Mammary epithelial cell (primary cell): ENCODE data around the gene NKAIN1.

Experiments
- EZH2 ChIP-seq: IDR thresholded peaks from 2 replicates; pipeline ENCODE4 v1.6.1; 2012; ENCODE audit warnings: low read length, inconsistent platforms, borderline replicate concordance
- TF ChIP-seq, protein P1 (sequence below), 2 donors: IDR thresholded peaks in 1 of 2; conservative IDR thresholded peaks in 1 of 2; 2 replicates each; pipeline ENCODE4 v1.5.1; 2011 to 2012; ENCODE audit warnings: inconsistent platforms in 2 of 2, low read length in 2 of 2, mild to moderate bottlenecking in 2 of 2, control low read depth in 1 of 2, low read depth in 1 of 2; ENCODE audit not compliant: insufficient read depth in 1 of 2; ENCODE audit errors: extremely low read depth in 1 of 2

DNA sequence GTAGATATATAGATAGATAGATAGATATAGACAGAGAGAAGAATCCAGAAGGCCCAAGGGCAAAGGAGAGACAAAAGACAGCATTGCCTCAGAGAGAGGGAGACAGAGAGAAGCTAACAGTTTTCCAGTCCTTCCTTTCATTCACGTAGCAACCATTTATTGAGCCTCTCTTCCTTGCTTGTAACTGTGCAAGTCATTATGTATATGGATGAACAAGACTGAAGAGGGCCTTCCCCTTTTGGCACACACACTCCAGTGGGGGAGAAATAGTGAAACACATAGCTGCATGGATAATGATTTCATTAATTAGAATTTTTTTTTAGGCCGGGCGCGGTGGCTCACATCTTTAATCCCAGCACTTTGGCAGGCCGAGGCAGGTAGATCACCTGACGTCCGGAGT lies 99.4 kb downstream of the NKAIN1 start:
- TF ChIP-seq, protein P1, sequence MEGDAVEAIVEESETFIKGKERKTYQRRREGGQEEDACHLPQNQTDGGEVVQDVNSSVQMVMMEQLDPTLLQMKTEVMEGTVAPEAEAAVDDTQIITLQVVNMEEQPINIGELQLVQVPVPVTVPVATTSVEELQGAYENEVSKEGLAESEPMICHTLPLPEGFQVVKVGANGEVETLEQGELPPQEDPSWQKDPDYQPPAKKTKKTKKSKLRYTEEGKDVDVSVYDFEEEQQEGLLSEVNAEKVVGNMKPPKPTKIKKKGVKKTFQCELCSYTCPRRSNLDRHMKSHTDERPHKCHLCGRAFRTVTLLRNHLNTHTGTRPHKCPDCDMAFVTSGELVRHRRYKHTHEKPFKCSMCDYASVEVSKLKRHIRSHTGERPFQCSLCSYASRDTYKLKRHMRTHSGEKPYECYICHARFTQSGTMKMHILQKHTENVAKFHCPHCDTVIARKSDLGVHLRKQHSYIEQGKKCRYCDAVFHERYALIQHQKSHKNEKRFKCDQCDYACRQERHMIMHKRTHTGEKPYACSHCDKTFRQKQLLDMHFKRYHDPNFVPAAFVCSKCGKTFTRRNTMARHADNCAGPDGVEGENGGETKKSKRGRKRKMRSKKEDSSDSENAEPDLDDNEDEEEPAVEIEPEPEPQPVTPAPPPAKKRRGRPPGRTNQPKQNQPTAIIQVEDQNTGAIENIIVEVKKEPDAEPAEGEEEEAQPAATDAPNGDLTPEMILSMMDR (conservative IDR thresholded peaks at IDR 0.05 in 1 of 2, IDR thresholded peaks at IDR 0.05 in 1 of 2; ENCODE audit: extremely low read depth in 1 of 2, insufficient read depth in 1 of 2, low read depth in 1 of 2, low read length in 2 of 2), result no peak
- no peak for TF ChIP-seq EZH2
